Astrocyte of the spinal cord (primary cell): ENCODE measurements around the gene ATP2B2.
"Not testable (repeated sequence)": the region's sequence is repeated elsewhere in the genome, so short reads cannot be mapped to it uniquely, and the experiment has no call there.

Source experiments
- DNase-seq: peaks from one replicate; pipeline ENCODE4 v3.0.0; 2011; ENCODE audit warnings: low read depth, low spot score
- H3K4me3 ChIP-seq: 2 replicates; pipeline ENCODE4 v1.5.1; 2011; ENCODE audit warnings: low read depth, mild to moderate bottlenecking, low read length, moderate library complexity
- in situ Hi-C: cut with HindIII; loops from 2 replicates; pipeline ENCODE4 v1.10.0; 2017; ENCODE audit warnings: low sequenced_read_pairs
- TF ChIP-seq, protein P1 (sequence below): IDR thresholded peaks from 2 replicates; pipeline ENCODE4 v1.5.1; 2012; ENCODE audit warnings: low read depth, mild to moderate bottlenecking, low read length, inconsistent platforms

Gene ATP2B2

GRCh38 chr3:10546820-10547263 is 41.5 kb upstream of the ATP2B2 start:
- in situ Hi-C loops: no loop called here
- TF ChIP-seq, protein P1, sequence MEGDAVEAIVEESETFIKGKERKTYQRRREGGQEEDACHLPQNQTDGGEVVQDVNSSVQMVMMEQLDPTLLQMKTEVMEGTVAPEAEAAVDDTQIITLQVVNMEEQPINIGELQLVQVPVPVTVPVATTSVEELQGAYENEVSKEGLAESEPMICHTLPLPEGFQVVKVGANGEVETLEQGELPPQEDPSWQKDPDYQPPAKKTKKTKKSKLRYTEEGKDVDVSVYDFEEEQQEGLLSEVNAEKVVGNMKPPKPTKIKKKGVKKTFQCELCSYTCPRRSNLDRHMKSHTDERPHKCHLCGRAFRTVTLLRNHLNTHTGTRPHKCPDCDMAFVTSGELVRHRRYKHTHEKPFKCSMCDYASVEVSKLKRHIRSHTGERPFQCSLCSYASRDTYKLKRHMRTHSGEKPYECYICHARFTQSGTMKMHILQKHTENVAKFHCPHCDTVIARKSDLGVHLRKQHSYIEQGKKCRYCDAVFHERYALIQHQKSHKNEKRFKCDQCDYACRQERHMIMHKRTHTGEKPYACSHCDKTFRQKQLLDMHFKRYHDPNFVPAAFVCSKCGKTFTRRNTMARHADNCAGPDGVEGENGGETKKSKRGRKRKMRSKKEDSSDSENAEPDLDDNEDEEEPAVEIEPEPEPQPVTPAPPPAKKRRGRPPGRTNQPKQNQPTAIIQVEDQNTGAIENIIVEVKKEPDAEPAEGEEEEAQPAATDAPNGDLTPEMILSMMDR: no peak
- DNase-seq: no peak
- no peak overlapping the region for H3K4me3 ChIP-seq

- in situ Hi-C loops: no loop called here
- no peak for DNase-seq
- TF ChIP-seq, protein P1: no peak
- no peak overlapping the region for H3K4me3 ChIP-seq
Observed at GRCh38 chr3:10546181-10546624, 40.8 kb upstream of the ATP2B2 start.

- in situ Hi-C loops: no loop called here
- TF ChIP-seq, protein P1: no peak
- no peak overlapping the region for H3K4me3 ChIP-seq
- DNase-seq: no peak
Observed at GRCh38 chr3:10542518-10542917, 37.1 kb upstream of the ATP2B2 start.

DNA sequence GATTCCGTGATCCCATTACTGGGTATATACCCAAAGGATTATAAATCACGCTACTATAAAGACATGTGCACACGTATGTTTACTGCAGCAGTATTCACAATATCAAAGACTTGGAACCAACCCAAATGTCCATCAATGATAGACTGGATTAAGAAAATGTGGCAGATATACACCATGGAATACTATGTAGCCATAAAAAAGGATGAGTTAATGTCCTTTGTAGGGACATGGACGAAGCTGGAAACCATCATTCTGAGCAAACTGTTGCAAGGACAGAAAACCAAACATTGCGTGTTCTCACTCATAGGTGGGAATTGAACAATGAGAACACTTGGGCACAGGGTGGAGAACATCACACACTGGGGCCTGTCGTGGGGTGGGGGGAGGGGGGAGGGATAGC is 35.0 kb upstream of the ATP2B2 start:
- DNase-seq, in situ Hi-C loops, H3K4me3 ChIP-seq: not testable (repeated sequence)

- TF ChIP-seq, protein P1: no peak
- DNase-seq: no peak
- H3K4me3 ChIP-seq: no peak overlapping the region
- in situ Hi-C loops: no loop called here
Observed at GRCh38 chr3:10534066-10534465, 28.7 kb upstream of the ATP2B2 start.

DNA sequence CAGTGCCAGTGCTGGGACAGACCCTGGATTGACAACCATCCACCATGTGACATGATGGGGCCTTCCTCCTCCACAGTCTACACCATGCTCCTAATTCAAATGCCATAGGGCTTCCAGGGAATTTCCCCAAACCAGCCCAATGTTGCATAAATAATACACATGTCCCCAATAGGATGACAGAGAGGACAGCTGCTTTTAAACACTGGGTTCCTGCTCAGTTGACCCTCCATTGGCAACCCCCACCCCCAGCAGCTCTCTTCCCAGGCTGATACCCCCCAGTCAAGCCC is 28.3 kb upstream of the ATP2B2 start:
- H3K4me3 ChIP-seq: no peak overlapping the region
- in situ Hi-C loops: no loop called here
- TF ChIP-seq, protein P1: no peak
- DNase-seq: no peak

DNA sequence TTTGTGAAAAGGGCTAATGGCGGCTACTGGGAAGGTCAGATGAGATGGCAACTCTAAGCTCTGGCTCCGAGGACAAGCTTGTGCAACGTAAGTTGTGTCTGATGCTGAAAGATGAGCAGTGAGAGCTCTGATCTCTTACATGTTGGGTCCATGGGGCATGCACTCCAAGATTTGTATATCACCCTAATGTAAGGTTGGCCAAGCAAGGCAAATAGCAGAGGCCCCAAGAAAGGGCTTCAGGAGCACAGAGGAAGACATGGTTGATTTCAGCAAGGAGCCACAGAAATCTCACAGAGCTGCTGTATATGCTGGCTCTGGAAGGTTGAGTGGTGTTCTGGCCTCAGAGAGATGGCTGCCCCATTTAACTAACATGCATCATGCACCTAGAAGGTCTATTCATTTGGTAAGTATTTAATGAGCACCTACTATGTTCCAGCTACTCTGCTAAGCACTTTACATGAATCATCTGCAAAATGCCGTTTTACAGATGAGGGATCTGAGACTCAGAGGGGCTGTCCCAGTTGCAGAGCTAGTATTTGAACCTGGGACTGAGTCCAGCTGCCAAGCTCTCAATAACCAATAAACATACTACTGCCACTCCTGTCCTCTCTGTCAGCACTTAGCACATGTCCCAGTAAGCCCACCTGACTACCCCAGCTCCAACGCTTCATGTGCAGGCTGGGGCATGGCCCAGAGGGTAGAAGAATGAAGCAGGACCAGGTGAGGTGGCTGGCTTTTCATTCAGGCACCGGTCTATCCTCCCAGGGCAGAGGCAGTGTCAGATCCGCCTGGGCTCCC is 27.8 kb upstream of the ATP2B2 start:
- no peak overlapping the region for H3K4me3 ChIP-seq
- in situ Hi-C loops: no loop called here
- TF ChIP-seq, protein P1: no peak
- DNase-seq: no peak
